Lower lobe of right lung (tissue), 2 donors: ENCODE results near the gene INPP4B. TPM values are rescaled to one million over a fixed set of nuclear protein-coding genes. Genes with fewer than 3 reads are reported as not detected.

Source experiments
- ATAC-seq, 2 donors: fragments of 200-7000 bp; cut with Tn5 transposase; one replicate each; pipeline ENCODE4 v1.9.1; 2020 to 2022; ENCODE audit warnings: mild to moderate bottlenecking in 2 of 2, moderate library complexity in 2 of 2
- DNase-seq: peaks from one replicate; pipeline ENCODE4 v3.0.0-alpha.2; 2020
- H3K27ac ChIP-seq: fragments of 200-600 bp; one replicate; pipeline ENCODE4 v1.8.0; 2022
- H3K27me3 ChIP-seq: fragments of 200-600 bp; one replicate; pipeline ENCODE4 v1.8.0; 2022; ENCODE audit warnings: low read depth
- H3K36me3 ChIP-seq: fragments of 200-600 bp; one replicate; pipeline ENCODE4 v1.8.0; 2022; ENCODE audit warnings: mild to moderate bottlenecking
- H3K4me1 ChIP-seq: fragments of 200-600 bp; one replicate; pipeline ENCODE4 v1.8.0; 2022
- H3K4me3 ChIP-seq: fragments of 200-600 bp; one replicate; pipeline ENCODE4 v1.8.0; 2022; ENCODE audit warnings: mild to moderate bottlenecking
- H3K9me3 ChIP-seq: fragments of 200-600 bp; one replicate; pipeline ENCODE4 v1.8.0; 2022
- intact Hi-C: fragments of 100-400 bp; cut with DNase I; formaldehyde crosslinking; loops from one replicate; pipeline ENCODE4 v1.11.0; 2022
- total RNA-seq: library from RNA; stranded (reverse); fragmentation: NEBNext Ultra II Directional; extraction: Animal tissue kit (Norgen Biotek cat#: 25700); gene quantifications from one replicate; pipeline ENCODE4 v1.2.1, GENCODE V29; 2021
- TF ChIP-seq, protein P1 (sequence below): fragments of 200-600 bp; IDR thresholded peaks from one replicate; pipeline ENCODE4 v1.8.0; 2022; ENCODE audit warnings: antibody characterized with exemption, mild to moderate bottlenecking
- donor health status: DM: no; HTN: yes; CAD: no; lungs with severe emphysema.

The INPP4B gene
- total RNA-seq, 1 donor from 2014 or later, result 12.1 TPM

DNA sequence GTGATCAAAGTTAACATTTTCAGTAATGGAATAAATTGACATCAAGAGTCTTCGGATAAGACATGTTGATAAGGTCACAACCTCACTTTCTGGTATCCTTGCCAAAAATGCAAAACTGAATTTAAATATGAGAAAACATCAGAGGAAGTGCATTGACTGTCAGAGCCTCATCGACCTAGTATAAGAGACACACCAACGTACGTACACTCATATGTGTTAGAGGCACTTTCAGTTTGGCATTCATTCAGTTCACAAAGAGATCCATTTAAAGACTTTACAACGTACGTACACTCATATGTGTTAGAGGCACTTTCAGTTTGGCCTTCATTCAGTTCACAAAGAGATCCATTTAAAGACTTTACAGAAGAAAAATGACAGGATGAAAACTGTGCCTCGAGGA lies 280.3 kb downstream of the INPP4B start:
- Histone ChIP-seq H3K9me3 (no peaks in the 10 kb centered on the region), H3K27me3 (no peaks in the 10 kb centered on the region), H3K36me3 (no peaks in the 10 kb centered on the region), H3K4me3 (no peak overlapping the region), H3K27ac (no peak overlapping the region), H3K4me1 (peaks cover 11% of the 10 kb centered on the region)
- no peak for DNase-seq
- intact Hi-C loops, result no loop called here
- no peak for ATAC-seq
- TF ChIP-seq, protein P1, sequence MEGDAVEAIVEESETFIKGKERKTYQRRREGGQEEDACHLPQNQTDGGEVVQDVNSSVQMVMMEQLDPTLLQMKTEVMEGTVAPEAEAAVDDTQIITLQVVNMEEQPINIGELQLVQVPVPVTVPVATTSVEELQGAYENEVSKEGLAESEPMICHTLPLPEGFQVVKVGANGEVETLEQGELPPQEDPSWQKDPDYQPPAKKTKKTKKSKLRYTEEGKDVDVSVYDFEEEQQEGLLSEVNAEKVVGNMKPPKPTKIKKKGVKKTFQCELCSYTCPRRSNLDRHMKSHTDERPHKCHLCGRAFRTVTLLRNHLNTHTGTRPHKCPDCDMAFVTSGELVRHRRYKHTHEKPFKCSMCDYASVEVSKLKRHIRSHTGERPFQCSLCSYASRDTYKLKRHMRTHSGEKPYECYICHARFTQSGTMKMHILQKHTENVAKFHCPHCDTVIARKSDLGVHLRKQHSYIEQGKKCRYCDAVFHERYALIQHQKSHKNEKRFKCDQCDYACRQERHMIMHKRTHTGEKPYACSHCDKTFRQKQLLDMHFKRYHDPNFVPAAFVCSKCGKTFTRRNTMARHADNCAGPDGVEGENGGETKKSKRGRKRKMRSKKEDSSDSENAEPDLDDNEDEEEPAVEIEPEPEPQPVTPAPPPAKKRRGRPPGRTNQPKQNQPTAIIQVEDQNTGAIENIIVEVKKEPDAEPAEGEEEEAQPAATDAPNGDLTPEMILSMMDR, result no peak

DNA sequence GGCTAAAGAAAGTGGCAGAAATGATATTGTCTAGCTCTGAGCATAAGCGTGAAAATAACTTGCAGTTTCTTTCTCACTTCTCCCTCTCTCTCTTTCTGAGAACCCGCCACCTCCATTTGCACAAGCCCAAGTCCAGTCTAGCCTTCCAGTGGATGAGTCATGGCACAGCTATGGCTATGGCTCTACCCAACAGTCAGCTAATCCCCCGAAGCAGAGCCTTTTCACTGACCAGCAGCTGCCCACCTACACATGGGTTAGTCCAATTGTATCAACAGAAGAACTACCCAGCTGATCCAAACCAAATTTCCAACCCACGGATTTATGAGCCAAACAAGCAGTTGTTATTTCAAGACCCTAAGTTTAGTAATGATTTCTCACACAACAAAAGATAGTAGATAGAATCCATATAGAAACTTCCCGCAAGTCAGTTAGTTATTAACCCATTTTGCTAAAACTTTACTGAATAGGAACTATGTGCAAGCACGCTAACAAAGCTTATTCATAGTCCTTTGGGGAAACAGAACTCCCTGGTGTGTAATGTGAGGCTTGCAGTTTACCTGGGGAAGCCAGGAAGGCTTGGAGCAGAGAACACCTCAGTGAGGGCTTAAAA lies 282.3 kb downstream of the INPP4B start:
- Histone ChIP-seq H3K27ac (no peak overlapping the region), H3K4me1 (peaks cover 10% of the 10 kb centered on the region), H3K27me3 (no peaks in the 10 kb centered on the region), H3K4me3 (no peak overlapping the region), H3K9me3 (no peaks in the 10 kb centered on the region), H3K36me3 (no peaks in the 10 kb centered on the region)
- DNase-seq (no peak), ATAC-seq (no peak)
- intact Hi-C loops, result no loop called here
- TF ChIP-seq, protein P1, result no peak

DNA sequence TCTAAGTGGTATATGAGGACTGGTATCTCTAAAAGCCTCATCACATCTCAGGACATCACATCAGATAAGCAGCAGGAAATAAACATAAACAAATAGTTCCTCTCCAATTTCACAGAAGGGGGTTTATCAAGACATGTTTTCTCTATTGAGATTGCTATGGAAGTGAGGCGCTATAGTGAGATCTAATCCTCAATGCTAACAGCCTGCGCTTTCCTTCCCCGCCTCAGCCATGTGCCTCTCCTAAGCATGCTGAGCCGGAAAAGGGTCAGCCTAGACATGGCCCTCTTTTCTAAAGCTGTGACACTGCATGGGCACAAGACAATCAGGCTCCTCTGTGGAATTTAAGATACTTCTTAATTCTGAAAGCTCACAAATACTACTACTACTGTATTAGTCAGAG lies 286.1 kb downstream of the INPP4B start:
- H3K27me3 ChIP-seq, result no peaks in the 10 kb centered on the region
- no peak overlapping the region for H3K27ac ChIP-seq
- H3K4me1 ChIP-seq, result peaks cover 5% of the 10 kb centered on the region
- TF ChIP-seq, protein P1, result no peak
- H3K9me3 ChIP-seq, result no peaks in the 10 kb centered on the region
- DNase-seq, result no peak
- no peak overlapping the region for H3K4me3 ChIP-seq
- ATAC-seq, result no peak
- intact Hi-C loops, result no loop called here
- H3K36me3 ChIP-seq, result no peaks in the 10 kb centered on the region

DNA sequence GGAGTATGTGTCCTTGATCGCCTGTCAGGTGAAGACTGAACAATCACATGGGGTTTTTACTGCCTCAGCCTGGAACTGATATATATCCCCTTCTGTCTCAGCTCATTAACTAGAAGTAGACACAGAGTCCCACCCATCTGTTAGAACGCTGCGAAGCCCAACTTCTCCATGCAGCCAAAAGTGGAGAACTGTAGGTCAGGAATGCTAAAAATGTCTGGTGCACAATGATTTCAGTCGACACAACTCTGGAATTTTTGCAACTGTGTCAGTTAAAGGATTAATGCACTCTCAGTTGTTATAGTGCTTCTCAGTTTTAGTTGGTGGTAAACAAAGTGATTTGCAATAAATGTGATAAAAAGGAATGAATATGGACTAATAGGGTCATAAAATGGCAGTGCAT lies 287.2 kb downstream of the INPP4B start:
- Histone ChIP-seq H3K27me3 (no peaks in the 10 kb centered on the region), H3K9me3 (no peaks in the 10 kb centered on the region), H3K36me3 (no peaks in the 10 kb centered on the region), H3K27ac (no peak overlapping the region), H3K4me1 (peaks cover 5% of the 10 kb centered on the region), H3K4me3 (no peak overlapping the region)
- no peak for DNase-seq
- TF ChIP-seq, protein P1, result no peak
- no peak for ATAC-seq
- intact Hi-C loops, result no loop called here

DNA sequence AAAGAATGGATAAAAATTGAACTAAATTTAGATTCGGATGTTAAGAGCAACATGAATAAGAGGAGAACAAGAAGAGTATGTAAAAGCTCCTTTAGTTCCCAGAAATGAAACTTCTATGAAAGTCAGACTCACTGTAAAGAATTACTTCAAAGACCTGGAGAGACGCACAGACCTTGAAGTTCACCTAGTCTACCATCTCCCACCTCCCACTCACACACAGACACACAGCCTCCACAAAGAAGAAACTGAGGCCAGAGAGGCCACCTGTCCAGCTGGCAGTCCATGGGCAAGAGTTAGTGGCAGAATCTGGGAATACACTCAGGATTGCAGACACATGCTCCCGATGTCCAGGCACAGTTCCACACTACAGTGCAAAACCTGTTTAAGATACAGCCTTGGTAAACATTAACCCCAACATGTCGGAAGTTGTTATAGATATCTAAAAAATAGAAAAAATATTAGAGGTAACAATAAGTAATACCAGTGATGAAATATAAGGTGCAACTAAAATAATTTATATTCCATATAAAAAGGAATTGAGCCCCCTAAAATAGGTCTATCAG lies 288.8 kb downstream of the INPP4B start:
- Histone ChIP-seq H3K4me3 (no peak overlapping the region), H3K36me3 (no peaks in the 10 kb centered on the region), H3K9me3 (no peaks in the 10 kb centered on the region), H3K4me1 (peaks cover 5% of the 10 kb centered on the region), H3K27ac (no peak overlapping the region), H3K27me3 (no peaks in the 10 kb centered on the region)
- TF ChIP-seq, protein P1, result no peak
- DNase-seq (no peak), ATAC-seq (no peak)
- intact Hi-C loops, result no loop called here
